Heart left ventricle (tissue), 16 donors: Measurements from ENCODE around the gene ZNF212. TPM values are rescaled to one million over a fixed set of nuclear protein-coding genes. Genes with fewer than 3 reads are reported as not detected.

ENCODE experiments used
- ATAC-seq, 4 donors: fragments of 200-7000 bp; cut with Tn5 transposase; one replicate each; pipeline ENCODE4 v1.9.1; 2020 to 2022; ENCODE audit warnings: moderate library complexity in 4 of 4, mild to moderate bottlenecking in 3 of 4, moderate number of reproducible peaks in 1 of 4
- DNase-seq, 5 donors: peaks; one replicate each; pipeline ENCODE4 v3.0.0-alpha.2; 2020
- H3K27ac ChIP-seq, 12 donors: fragments of 200-600 bp; sonication (generic) in 4 of 12; one replicate each; pipeline versions ENCODE4 v1.5.0 to v1.8.0; 2016 to 2022; ENCODE audit warnings: mild to moderate bottlenecking in 2 of 12
- H3K27me3 ChIP-seq, 9 donors: fragments of 200-600 bp; sonication (generic) in 2 of 9; one replicate each; pipeline versions ENCODE4 v1.5.1 to v1.8.0; 2016 to 2022; ENCODE audit warnings: mild to moderate bottlenecking in 3 of 9
- H3K36me3 ChIP-seq, 9 donors: fragments of 200-600 bp; sonication (generic) in 2 of 9; one replicate each; pipeline versions ENCODE4 v1.5.0 to v1.8.0; 2018 to 2022; ENCODE audit warnings: mild to moderate bottlenecking in 2 of 9
- H3K4me1 ChIP-seq, 12 donors: fragments of 200-600 bp; sonication (generic) in 4 of 12; one replicate each; pipeline versions ENCODE4 v1.5.0 to v1.8.0; 2016 to 2022; ENCODE audit warnings: mild to moderate bottlenecking in 3 of 12
- H3K4me3 ChIP-seq, 12 donors: fragments of 200-600 bp; sonication (generic) in 4 of 12; one replicate each; pipeline versions ENCODE4 v1.5.0 to v1.8.0; 2017 to 2022; ENCODE audit warnings: mild to moderate bottlenecking in 9 of 12, moderate library complexity in 4 of 12
- H3K9me3 ChIP-seq, 12 donors: fragments of 200-600 bp; sonication (generic) in 4 of 12; one replicate each; pipeline versions ENCODE4 v1.5.0 to v1.8.0; 2016 to 2022; ENCODE audit warnings: mild to moderate bottlenecking in 1 of 12
- POLR2A ChIP-seq, 2 donors: fragments of 450-650 bp; IDR thresholded peaks; one replicate each; pipeline ENCODE4 v1.6.1; 2017; ENCODE audit warnings: antibody characterized with exemption in 2 of 2, mild to moderate bottlenecking in 2 of 2, moderate library complexity in 2 of 2
- WGBS, 4 donors: extraction: QIAGEN DNeasy Blood & Tissue Kit in 2 of 4; methylation state at CpG; one replicate each; pipeline versions ENCODE4 v1.1.5 to v1.1.7; 2013 to 2018; 5-methylcytosine and 5-hydroxymethylcytosine counted together
- intact Hi-C, 10 donors: fragments of 100-400 bp; cut with DNase I; formaldehyde crosslinking; loops; one replicate each; pipeline versions ENCODE4 v1.11.1 to v1.14.2; 2022
- polyA plus RNA-seq, 2 donors: library from polyadenylated mRNA; stranded (reverse); fragments of 200-250 nt; gene quantifications; one replicate each; pipeline ENCODE4 v1.2.3, GENCODE V29; 2013
- total RNA-seq, 9 donors: library from RNA; depleted of rRNA in 2 of 9; stranded (reverse); fragments of >200 nt in 2 of 9; fragmentation: NEBNext Ultra II Directional in 3 of 9; extraction: Animal tissue kit (Norgen Biotek cat#: 25700) in 3 of 9; gene quantifications; one replicate each; pipeline versions ENCODE4 v1.1.0 to v1.2.4, GENCODE V29; 2016 to 2023
- TF ChIP-seq, protein P1 (sequence below), 12 donors: fragments of 200-600 bp; sonication (generic) in 4 of 12; IDR thresholded peaks; one replicate each; pipeline versions ENCODE4 v1.5.0 to v1.8.0; 2018 to 2022; ENCODE audit warnings: antibody characterized with exemption in 12 of 12, mild to moderate bottlenecking in 5 of 12
- donor health status: ischemic (EF 13 %, LVEDD 7.1; RV severe dilation, severe dysfunction).
- donor health status: healthy with polysubstance abuse.
- donor health status: DM: no; HTN: yes; CAD: no.
- donor health status: DM: no; HTN: no; CAD: no.
- donor health status: ischemic (EF 25% LVEDD 6.9; RV normal size, moderate dysfunction).
- donor health status: ischemic (EF 25% LVEDD 5.7; RV mildly dilated, moderate dysfunction).
- donor health status: healthy.
- donor health status: DM: yes; HTN: yes; CAD: no.
- donor health status: ischemic (EF 35%, LVEDD 5.7; RV mildly dilated, moderate dysfunction).
- donor health status: nonischemic (EF 11% LVEDD 7.7; RV severe dilation, severe dysfunction).
- donor health status: DM: yes; HTN: yes; CAD: no.
- donor health status: PGD.
- donor health status: ischemic (EF 29% LVEDD 5.4; RV normal size, mild dysfunction).
- donor health status: nonischemic (EF 23%, LVEDD 6.1; RV moderate dilation, normal function).

The ZNF212 gene
- total and polyA plus RNA-seq, 11 donors, result 3.4 to 6.3 (median 4.3) TPM

DNA sequence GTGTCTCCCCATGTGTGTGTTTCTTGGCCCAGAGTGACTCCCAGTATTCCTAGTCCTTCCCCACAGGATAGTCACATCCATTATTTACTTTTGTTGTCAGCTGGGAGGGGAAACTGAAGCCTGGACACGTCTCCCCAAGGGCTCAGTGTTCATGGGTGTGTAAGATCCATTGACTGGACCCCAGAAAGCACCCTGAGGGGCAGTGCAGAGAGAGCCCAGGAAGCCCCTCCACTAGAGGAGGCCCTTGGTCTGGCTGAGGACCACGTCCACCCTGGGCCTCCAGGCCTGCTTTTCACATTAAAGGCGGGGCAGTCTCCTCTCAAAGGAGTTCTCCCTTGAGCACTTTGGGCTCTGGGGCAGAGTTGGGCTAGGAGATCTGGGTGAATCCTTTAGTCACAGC lies 43.9 kb downstream of the ZNF212 start:
- peaks cover 0 to 19% (median 7%) of the 10 kb centered on the region in 12 donors for H3K4me1 ChIP-seq
- H3K27me3 ChIP-seq, result no peaks in the 10 kb centered on the region
- no peak overlapping the region for H3K27ac ChIP-seq
- no peak for DNase-seq
- no peak overlapping the region for H3K4me3 ChIP-seq
- TF ChIP-seq, protein P1, sequence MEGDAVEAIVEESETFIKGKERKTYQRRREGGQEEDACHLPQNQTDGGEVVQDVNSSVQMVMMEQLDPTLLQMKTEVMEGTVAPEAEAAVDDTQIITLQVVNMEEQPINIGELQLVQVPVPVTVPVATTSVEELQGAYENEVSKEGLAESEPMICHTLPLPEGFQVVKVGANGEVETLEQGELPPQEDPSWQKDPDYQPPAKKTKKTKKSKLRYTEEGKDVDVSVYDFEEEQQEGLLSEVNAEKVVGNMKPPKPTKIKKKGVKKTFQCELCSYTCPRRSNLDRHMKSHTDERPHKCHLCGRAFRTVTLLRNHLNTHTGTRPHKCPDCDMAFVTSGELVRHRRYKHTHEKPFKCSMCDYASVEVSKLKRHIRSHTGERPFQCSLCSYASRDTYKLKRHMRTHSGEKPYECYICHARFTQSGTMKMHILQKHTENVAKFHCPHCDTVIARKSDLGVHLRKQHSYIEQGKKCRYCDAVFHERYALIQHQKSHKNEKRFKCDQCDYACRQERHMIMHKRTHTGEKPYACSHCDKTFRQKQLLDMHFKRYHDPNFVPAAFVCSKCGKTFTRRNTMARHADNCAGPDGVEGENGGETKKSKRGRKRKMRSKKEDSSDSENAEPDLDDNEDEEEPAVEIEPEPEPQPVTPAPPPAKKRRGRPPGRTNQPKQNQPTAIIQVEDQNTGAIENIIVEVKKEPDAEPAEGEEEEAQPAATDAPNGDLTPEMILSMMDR (IDR thresholded peaks at IDR 0.05), result no peak
- TF ChIP-seq POLR2A (IDR thresholded peaks at IDR 0.05), result no peak
- no peak for ATAC-seq
- H3K9me3 ChIP-seq, result no peaks in the 10 kb centered on the region
- intact Hi-C loops, result loop anchor here in 2 of 10 donors (10.0 kb wide), 3 partner anchors 141 to 551 kb away; partner anchors contain the start of genes ZNF746 (in 1 of the 2) and ZNF862 (in 1 of the 2)
- 81 to 100% (median 86%) methylated on average over 1 to 3 of the region's 3 CpGs for WGBS, 4 donors
- H3K36me3 ChIP-seq, result peaks cover 0 to 40% (median 19%) of the 10 kb centered on the region in 9 donors

DNA sequence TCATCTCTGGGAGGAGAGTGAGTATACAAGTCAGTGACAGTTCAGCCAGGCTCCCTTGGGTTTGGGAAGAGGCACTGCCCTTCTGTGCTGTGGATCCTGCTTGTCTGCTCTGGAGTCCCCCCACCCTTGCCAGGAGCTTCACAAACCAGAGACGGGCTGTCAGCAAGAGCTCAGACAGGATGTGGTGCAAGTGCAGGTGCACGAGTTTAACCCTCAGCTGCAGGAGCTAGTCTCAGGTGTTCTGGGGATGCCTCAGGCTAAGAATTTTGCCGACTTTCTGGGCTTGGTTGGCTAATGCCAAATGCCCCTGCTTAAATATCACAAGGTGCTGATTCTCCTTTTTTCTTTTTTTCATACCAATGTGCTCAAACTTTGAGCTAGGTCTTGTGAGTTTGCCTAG lies 44.9 kb downstream of the ZNF212 start:
- H3K27me3 ChIP-seq, result no peaks in the 10 kb centered on the region
- H3K4me3 ChIP-seq, result peak overlapping the region in 2 of 12 donors; percentile 67 to 90
- peak overlapping the region in 1 of 12 donors; percentile 63 for H3K27ac ChIP-seq
- intact Hi-C loops, result loop anchor here in 2 of 10 donors (10.0 kb wide), 3 partner anchors 140 to 550 kb away; partner anchors contain the start of genes ZNF746 (in 1 of the 2) and ZNF862 (in 1 of the 2)
- WGBS, 4 donors, result 57 to 89% (median 79%) methylated on average over 3 of the region's 3 CpGs
- H3K9me3 ChIP-seq, result no peaks in the 10 kb centered on the region
- peaks cover 0 to 32% (median 9%) of the 10 kb centered on the region in 9 donors for H3K36me3 ChIP-seq
- TF ChIP-seq, protein P1 (IDR thresholded peaks at IDR 0.05), result no peak
- no peak for TF ChIP-seq POLR2A (IDR thresholded peaks at IDR 0.05)
- no peak for ATAC-seq
- no peak for DNase-seq
- H3K4me1 ChIP-seq, result peaks cover 0 to 19% (median 7%) of the 10 kb centered on the region in 12 donors

DNA sequence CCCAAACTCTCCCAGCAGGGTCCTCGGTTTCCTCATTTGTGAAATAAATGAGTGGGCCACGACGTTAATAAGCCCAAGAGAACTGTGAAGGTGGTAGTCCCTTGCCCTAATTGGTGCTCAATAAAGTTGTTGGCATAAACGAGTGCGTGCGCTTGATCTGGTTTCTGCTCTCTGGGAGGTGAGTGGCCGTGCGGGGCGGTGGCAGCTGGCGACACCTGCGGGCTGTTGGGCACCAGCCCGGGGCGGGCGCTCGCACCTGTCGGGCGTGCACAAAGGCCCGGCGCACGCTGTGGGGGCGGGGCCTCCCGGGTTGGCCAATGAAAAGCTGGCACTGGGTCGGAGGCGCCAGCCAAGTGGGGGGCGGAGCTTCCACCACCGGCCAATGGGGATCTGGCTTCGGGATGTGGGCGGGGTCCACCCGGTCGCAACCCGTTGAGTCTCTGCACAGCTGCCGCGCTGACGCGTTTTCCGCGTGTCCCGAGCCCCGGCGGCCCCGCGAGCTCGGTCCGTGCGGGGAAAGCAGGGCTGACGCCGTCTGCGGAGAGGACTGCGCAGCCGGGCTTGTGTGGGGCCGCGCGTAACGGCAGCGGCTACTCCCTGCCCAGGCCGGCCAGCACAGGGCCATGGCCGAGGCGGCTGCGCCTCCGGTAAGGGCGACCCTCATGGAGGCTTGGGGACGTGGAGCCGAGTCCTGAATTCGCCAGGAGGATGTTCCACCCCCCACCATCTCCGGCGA lies 45.6 kb downstream of the ZNF212 start:
- H3K27ac ChIP-seq, result peak overlapping the region in 5 of 12 donors; percentile 25 to 63 (median 58)
- ATAC-seq (peak; percentile 96 to 99 (median 98)), DNase-seq (peak; percentile 94 to 97 (median 96))
- peaks cover 0 to 19% (median 7%) of the 10 kb centered on the region in 12 donors for H3K4me1 ChIP-seq
- no peaks in the 10 kb centered on the region for H3K27me3 ChIP-seq
- peak in 1 of 2 donors; percentile 27 for TF ChIP-seq POLR2A (IDR thresholded peaks at IDR 0.05)
- TF ChIP-seq, protein P1 (IDR thresholded peaks at IDR 0.05), result peak in 2 of 12 donors; percentile 3 to 10
- 2 to 4% (median 4%) methylated on average over 38 to 66 of the region's 66 CpGs for WGBS, 4 donors
- H3K9me3 ChIP-seq, result no peaks in the 10 kb centered on the region
- intact Hi-C loops, result loop anchor here in 3 of 10 donors (1.0 to 10.0 kb wide), 4 partner anchors 23 to 550 kb away; partner anchors contain the start of genes ZNF746 (in 1 of the 3), ZNF783 (in 1 of the 3) and ZNF862 (in 1 of the 3)
- H3K36me3 ChIP-seq, result peaks cover 0 to 31% (median 8%) of the 10 kb centered on the region in 9 donors
- H3K4me3 ChIP-seq, result peak overlapping the region; percentile 42 to 90 (median 68)

DNA sequence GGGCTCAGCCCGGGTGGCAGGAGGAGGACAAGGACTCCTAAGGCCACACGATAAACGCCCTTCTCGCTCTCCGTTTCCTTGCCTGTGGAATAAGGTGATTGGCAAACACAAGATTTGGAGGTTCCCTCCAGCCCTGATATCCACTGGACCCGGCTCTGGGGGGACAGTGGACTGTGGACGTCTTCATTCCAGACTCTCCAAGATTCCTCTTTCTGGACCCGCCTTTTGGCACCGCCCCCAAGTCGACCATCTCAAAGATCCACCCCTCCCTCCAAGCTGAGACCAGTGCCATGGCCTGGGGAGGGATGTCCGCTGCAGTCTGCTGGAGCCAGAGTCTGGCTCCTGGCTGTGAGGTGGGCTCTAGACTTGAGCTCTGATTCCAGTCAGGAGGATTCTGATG lies 46.2 kb downstream of the ZNF212 start:
- H3K36me3 ChIP-seq, result peaks cover 0 to 25% (median 8%) of the 10 kb centered on the region in 9 donors
- peak in 1 of 5 donors; percentile 47 for DNase-seq
- no peaks in the 10 kb centered on the region for H3K9me3 ChIP-seq
- peak overlapping the region; percentile 42 to 90 (median 68) for H3K4me3 ChIP-seq
- H3K4me1 ChIP-seq, result peaks cover 0 to 19% (median 7%) of the 10 kb centered on the region in 12 donors
- peak in 3 of 4 donors; percentile 5 to 18 (median 16) for ATAC-seq
- WGBS, 4 donors, result 2 to 4% (median 3%) methylated on average over 10 to 11 of the region's 11 CpGs
- intact Hi-C loops, result loop anchor here in 3 of 10 donors (1.0 to 10.0 kb wide), 4 partner anchors 23 to 549 kb away; partner anchors contain the start of genes ZNF746 (in 1 of the 3), ZNF783 (in 1 of the 3) and ZNF862 (in 1 of the 3)
- peak overlapping the region in 5 of 12 donors; percentile 25 to 63 (median 58) for H3K27ac ChIP-seq
- no peaks in the 10 kb centered on the region for H3K27me3 ChIP-seq
- TF ChIP-seq POLR2A (IDR thresholded peaks at IDR 0.05), result no peak
- TF ChIP-seq, protein P1 (IDR thresholded peaks at IDR 0.05), result no peak
